Smooth muscle cell (in vitro differentiated cells): ENCODE measurements around the gene GPR108. TPM values are rescaled to one million over a fixed set of nuclear protein-coding genes. Genes with fewer than 3 reads are reported as not detected.

Experiments used
- DNase-seq: peaks from one replicate; lab custom pipeline; 2025; ENCODE audit not compliant: unreplicated experiment; lab: John Stamatoyannopoulos, UW
- H2AFZ ChIP-seq: fragments of 200-600 bp; sonication (generic); 2 replicates; pipeline ENCODE4 v1.6.0; 2016; ENCODE audit warnings: antibody characterized with exemption, low read depth, mild to moderate bottlenecking
- H3F3A ChIP-seq: fragments of 200-600 bp; sonication (generic); 2 replicates; pipeline ENCODE4 v1.6.0; 2017; ENCODE audit warnings: antibody characterized with exemption, low read depth
- H3K27ac ChIP-seq: fragments of 200-600 bp; sonication (generic); 2 replicates; pipeline ENCODE4 v1.5.1; 2016; ENCODE audit warnings: low read depth, mild to moderate bottlenecking
- H3K27me3 ChIP-seq: fragments of 200-600 bp; sonication (generic); 2 replicates; pipeline ENCODE4 v1.6.1; 2016; ENCODE audit warnings: low read depth, mild to moderate bottlenecking
- H3K36me3 ChIP-seq: fragments of 200-600 bp; sonication (generic); 2 replicates; pipeline ENCODE4 v1.5.1; 2016; ENCODE audit warnings: low read depth
- H3K4me1 ChIP-seq: fragments of 200-600 bp; sonication (generic); 2 replicates; pipeline ENCODE4 v1.5.1; 2016; ENCODE audit warnings: low read depth
- H3K4me2 ChIP-seq: fragments of 200-600 bp; sonication (generic); 2 replicates; pipeline ENCODE4 v1.6.0; 2016; ENCODE audit warnings: mild to moderate bottlenecking
- H3K4me3 ChIP-seq: fragments of 200-600 bp; sonication (generic); 2 replicates; pipeline ENCODE4 v1.5.1; 2016; ENCODE audit warnings: mild to moderate bottlenecking
- H3K79me2 ChIP-seq: fragments of 200-600 bp; sonication (generic); 2 replicates; pipeline ENCODE4 v1.6.0; 2016; ENCODE audit warnings: low read depth, mild to moderate bottlenecking
- H3K9ac ChIP-seq: fragments of 200-600 bp; sonication (generic); 2 replicates; pipeline ENCODE4 v1.6.0; 2016; ENCODE audit warnings: low read depth
- H3K9me3 ChIP-seq: fragments of 200-600 bp; sonication (generic); replicated peaks from 2 replicates; pipeline ENCODE4 v1.5.1; 2016; ENCODE audit warnings: low read depth
- H4K20me1 ChIP-seq: fragments of 200-600 bp; sonication (generic); 2 replicates; pipeline ENCODE4 v1.6.0; 2016; ENCODE audit warnings: low read depth
- WGBS: methylation state at CpG from one replicate; pipeline ENCODE4 v1.1.7; 2016; ENCODE audit warnings: low lambda C conversion rate; 5-methylcytosine and 5-hydroxymethylcytosine counted together
- polyA plus RNA-seq: library from polyadenylated mRNA; unstranded; fragments of >200 nt; fragmentation: Nextera tagmentation; extraction: Ambion mirVana; gene quantifications from 2 replicates; pipeline ENCODE4 v1.2.1, GENCODE V29; 2016
- total RNA-seq: library from RNA; depleted of rRNA; stranded (reverse); fragments of >200 nt; gene quantifications from 2 replicates; pipeline ENCODE4 v1.2.3, GENCODE V29; 2014
- TF ChIP-seq, protein P1 (sequence below): fragments of 200-600 bp; sonication (generic); IDR thresholded peaks from 2 replicates; pipeline ENCODE4 v1.5.1; 2017; ENCODE audit warnings: borderline replicate concordance, mild to moderate bottlenecking, antibody characterized with exemption; ENCODE audit not compliant: insufficient read depth, poor library complexity, severe bottlenecking

GPR108 gene
- total and polyA plus RNA-seq, 2 experiments from 2014 or later, result 34.4 to 62.1 TPM

DNA sequence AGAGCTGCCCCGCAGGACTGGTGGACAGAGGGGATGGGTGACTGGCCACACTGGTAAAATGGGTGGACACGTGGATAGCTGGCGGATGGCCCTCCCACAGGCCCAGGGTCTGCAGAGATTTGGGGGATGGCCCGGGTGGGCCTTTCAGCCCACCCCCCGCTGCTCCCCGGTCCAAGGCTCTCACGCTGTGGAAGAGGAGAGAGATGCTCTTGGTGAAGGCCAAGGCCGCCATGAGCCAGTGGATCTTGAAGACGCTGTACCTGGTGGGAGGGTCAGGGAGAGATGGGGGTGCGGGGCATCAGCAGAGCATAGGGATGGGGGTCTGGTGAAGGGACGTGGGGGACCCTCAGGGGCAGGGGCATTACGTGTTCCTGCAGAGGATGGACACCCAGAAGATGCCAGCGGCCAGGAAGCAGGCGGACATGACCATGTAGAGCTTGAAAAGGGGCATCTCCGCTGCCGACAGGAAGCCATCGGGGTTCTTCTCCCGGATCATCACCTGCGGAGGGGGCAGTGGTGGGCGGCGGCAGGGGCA lies 4.5 kb downstream of the GPR108 start:
- Histone ChIP-seq H3K4me3 (no peak overlapping the region), H2AFZ (no peak overlapping the region), H3K27me3 (no peaks in the 10 kb centered on the region), H3K36me3 (no peaks in the 10 kb centered on the region), H3K4me2 (no peak overlapping the region), H3K27ac (no peak overlapping the region), H3K4me1 (peaks cover 8% of the 10 kb centered on the region), H3K79me2 (no peaks in the 10 kb centered on the region), H4K20me1 (no peaks in the 10 kb centered on the region), H3K9ac (no peak overlapping the region), H3K9me3 (no peaks in the 10 kb centered on the region), H3F3A (peaks cover 13% of the 10 kb centered on the region)
- DNase-seq, result no peak
- 96% methylated on average over 18 of the region's 21 CpGs for WGBS
- TF ChIP-seq, protein P1, sequence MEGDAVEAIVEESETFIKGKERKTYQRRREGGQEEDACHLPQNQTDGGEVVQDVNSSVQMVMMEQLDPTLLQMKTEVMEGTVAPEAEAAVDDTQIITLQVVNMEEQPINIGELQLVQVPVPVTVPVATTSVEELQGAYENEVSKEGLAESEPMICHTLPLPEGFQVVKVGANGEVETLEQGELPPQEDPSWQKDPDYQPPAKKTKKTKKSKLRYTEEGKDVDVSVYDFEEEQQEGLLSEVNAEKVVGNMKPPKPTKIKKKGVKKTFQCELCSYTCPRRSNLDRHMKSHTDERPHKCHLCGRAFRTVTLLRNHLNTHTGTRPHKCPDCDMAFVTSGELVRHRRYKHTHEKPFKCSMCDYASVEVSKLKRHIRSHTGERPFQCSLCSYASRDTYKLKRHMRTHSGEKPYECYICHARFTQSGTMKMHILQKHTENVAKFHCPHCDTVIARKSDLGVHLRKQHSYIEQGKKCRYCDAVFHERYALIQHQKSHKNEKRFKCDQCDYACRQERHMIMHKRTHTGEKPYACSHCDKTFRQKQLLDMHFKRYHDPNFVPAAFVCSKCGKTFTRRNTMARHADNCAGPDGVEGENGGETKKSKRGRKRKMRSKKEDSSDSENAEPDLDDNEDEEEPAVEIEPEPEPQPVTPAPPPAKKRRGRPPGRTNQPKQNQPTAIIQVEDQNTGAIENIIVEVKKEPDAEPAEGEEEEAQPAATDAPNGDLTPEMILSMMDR, result no peak

DNA sequence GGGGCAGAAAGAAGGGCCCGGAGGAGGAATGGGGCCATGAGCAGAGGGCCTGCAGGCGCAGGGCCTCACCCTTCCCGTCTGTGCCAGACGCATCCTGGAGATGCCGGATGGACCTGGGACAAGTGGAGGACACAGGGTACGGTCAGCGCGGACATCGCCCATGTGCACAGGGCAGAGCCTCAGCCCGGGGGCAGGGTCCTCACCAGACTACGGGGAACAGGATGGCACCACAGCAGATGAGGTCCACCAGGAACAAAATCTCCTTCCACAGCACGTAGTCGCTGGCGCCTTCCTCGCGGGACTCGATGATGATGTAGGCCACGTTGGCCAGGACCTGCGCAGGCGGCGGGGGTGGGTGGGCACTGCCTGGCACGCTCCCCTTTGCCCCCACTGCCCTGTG lies 5.6 kb downstream of the GPR108 start:
- Histone ChIP-seq H3K79me2 (no peaks in the 10 kb centered on the region), H3K27ac (no peak overlapping the region), H4K20me1 (no peaks in the 10 kb centered on the region), H3K4me2 (no peak overlapping the region), H3K4me1 (peaks cover 8% of the 10 kb centered on the region), H3F3A (peaks cover 13% of the 10 kb centered on the region), H3K36me3 (no peaks in the 10 kb centered on the region), H3K9me3 (no peaks in the 10 kb centered on the region), H3K9ac (no peak overlapping the region), H2AFZ (no peak overlapping the region), H3K27me3 (no peaks in the 10 kb centered on the region), H3K4me3 (no peak overlapping the region)
- 91% methylated on average over 21 of the region's 22 CpGs for WGBS
- no peak for DNase-seq
- TF ChIP-seq, protein P1, result no peak

DNA sequence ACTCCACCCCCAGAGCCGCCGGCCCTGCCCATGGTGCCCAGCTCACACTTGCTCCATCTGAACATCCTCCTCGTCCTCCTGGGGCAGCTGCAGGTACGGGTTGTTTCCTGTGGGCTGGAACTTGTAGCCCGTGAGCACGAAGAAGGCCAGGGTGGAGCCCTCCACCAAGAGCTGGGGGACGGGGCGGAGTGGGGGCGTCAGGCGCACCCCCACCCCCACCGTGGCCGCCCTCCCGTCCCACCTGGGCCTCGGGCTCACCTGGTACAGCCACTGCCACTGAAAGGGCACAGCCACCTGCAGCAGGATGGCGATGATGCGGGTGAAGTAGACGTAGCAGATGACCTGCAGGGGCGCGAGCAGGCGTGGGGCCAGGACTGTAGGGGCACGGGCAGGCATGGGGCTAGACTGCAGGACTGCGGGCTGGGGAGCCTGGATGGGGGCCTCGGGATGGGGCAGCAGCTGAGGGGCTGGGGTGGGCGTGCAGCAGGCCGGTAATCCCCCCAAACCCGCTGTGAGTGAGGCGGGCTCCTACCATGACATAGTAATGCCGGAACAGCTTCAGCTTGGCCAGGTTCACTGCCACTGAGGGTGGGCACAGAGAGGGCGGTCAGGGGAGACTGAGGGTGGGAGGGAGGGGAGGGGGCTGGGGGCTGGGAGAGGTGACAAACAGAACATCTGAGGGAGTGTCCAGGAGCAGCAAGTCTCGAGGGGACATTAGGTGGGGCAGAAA lies 6.3 kb downstream of the GPR108 start:
- no peak overlapping the region for H3K9ac ChIP-seq
- H2AFZ ChIP-seq, result no peak overlapping the region
- peaks cover 11% of the 10 kb centered on the region for H3F3A ChIP-seq
- peaks cover 6% of the 10 kb centered on the region for H3K4me1 ChIP-seq
- no peaks in the 10 kb centered on the region for H3K9me3 ChIP-seq
- no peak overlapping the region for H3K4me3 ChIP-seq
- DNase-seq, result no peak
- H3K27me3 ChIP-seq, result no peaks in the 10 kb centered on the region
- no peak overlapping the region for H3K4me2 ChIP-seq
- TF ChIP-seq, protein P1, result no peak
- WGBS, result 96% methylated on average over 14 of the region's 30 CpGs
- no peaks in the 10 kb centered on the region for H3K36me3 ChIP-seq
- no peaks in the 10 kb centered on the region for H4K20me1 ChIP-seq
- H3K27ac ChIP-seq, result no peak overlapping the region
- H3K79me2 ChIP-seq, result no peaks in the 10 kb centered on the region
